Epithelial cell of esophagus (primary cell): ENCODE results near the gene CHID1.
A peak's percentile ranks its signal among the peaks of the same experiment; 100 is the strongest.

Source experiments
- DNase-seq: peaks from one replicate; pipeline ENCODE4 v3.0.0; 2010; ENCODE audit warnings: low read depth
- H3K4me3 ChIP-seq: 2 replicates; pipeline ENCODE4 v1.5.1; 2011; ENCODE audit warnings: mild to moderate bottlenecking, low read length, control low read depth
- CTCF ChIP-seq: IDR thresholded peaks from 2 replicates; pipeline ENCODE4 v1.5.1; 2011; ENCODE audit warnings: low read depth, mild to moderate bottlenecking, low read length, control low read depth, inconsistent platforms; ENCODE audit not compliant: insufficient read depth; ENCODE audit errors: missing control alignments

Gene CHID1

DNA sequence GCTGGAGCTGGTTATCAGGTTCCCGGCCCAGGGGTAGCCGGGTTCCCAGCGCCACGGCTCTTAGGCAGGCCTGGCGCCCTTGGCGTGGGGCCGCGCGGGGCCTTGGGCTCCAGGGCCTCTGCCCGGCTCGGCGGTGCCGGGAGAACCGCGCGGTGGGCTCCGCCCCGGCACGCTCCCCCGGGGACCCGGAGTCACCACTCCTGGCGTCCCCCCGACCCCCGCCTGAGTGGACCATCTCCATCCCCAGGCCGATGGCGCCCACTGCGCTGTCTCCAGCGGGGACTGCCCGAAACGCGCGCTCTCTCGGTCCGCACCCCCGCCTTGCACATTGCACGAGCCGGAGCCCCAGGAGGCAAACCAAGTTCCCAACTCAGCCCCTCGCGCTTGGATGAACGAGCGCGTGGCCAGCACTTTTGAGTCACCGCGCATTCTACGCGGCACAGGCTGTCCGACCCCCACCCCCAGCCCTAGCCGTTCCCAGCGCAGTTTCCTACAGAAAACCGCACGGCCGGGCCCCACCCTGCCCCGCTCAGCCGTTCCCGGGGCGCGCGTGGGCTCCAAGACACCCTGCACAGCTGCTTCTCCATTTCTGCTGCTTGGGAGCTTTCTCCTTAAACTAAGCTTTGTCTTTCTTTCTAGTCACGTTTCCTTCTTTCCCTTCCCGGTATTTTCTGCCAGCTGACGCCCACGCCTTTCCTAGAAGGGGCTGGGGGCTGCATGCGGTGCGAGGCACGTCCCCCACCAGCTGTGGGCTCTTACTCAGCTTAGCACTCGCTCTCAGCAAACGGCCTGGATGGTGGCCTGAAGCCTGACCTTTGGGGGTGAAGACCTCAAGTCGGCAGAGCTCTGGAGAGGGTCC, 650 bp upstream of the CHID1 start:
- DNase-seq = peak; percentile 42
- no peak for TF ChIP-seq CTCF
- H3K4me3 ChIP-seq = peak overlapping the region; percentile 55

- H3K4me3 ChIP-seq = peak overlapping the region; percentile 75
- DNase-seq = no peak
- TF ChIP-seq CTCF = no peak
Measured at GRCh38 chr11:910044-910588, 494 bp downstream of the CHID1 start.

GRCh38 chr11:909406-909805, 1.2 kb downstream of the CHID1 start:
- TF ChIP-seq CTCF = no peak
- H3K4me3 ChIP-seq = peak overlapping the region; percentile 75
- no peak for DNase-seq

DNA sequence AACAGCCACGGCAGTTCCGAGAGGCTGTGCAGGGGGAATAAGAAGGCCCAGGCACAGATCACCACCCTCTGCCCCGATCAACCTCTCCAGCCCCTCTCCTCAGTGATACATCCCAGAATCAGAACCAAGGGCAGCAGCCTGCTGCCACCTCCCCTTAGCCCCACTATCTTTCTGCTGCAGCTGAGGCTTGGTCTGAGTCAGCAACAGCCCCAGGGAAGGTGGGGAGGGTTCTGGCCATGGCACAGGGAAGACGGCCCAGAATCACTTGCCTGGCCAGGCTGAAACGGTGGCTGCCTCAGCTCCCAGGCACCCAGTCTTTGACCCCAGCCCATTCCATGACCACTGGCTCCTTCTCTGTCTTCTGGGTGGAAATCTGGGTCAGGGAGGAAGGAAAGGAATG, 2.3 kb downstream of the CHID1 start:
- H3K4me3 ChIP-seq = no peak overlapping the region
- peak; percentile 55 for DNase-seq
- no peak for TF ChIP-seq CTCF

DNA sequence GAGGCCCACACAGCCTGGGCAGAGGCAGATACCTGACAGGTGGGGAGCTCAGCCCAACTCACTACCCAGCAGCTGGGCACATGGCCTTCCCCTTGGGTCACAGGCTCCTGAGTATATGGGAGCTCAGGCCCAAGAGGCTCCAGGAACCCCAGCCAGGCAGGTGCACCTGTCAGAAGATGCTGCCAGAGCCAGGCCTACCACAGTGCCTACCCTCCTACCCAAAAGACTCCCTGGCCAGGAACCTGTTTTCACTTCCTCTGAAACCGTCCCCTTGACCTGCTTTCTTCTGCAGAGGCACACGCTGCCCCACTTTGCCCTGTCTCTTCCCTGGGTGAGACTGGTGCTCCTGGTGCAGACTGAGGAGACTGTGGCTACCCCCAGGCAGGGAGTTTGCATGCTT, 2.9 kb downstream of the CHID1 start:
- TF ChIP-seq CTCF = no peak
- DNase-seq = no peak
- H3K4me3 ChIP-seq = no peak overlapping the region

DNA sequence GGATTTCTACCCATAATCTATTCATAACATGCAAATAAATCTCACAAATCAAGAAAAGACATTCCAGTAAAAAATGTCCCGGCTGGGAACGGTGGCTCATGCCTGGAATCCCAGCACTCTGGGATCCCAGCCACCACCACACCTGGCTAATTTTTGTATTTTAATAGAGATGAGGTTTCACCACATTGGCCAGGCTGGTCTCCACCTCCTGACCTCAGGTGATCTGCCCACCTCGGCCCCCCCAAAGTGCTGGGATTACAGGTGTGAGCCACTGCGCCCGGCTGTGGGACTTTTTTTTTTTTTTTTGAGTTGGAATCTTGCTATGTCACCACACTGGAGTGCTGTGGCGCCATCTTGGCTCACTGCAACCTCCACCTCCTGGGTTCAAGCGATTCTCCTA, 4.7 kb downstream of the CHID1 start:
- TF ChIP-seq CTCF = no peak
- DNase-seq = no peak

GRCh38 chr11:904380-904779, 6.2 kb downstream of the CHID1 start:
- TF ChIP-seq CTCF = no peak
- no peak overlapping the region for H3K4me3 ChIP-seq
- no peak for DNase-seq

More for the DNA sequence above, 4.7 kb downstream of the CHID1 start:
- H3K4me3 ChIP-seq = no peak overlapping the region
